GF-D8 (cell line): ENCODE results near the gene COPZ2.
A peak's percentile ranks its signal among the peaks of the same experiment; 100 is the strongest.
"Not testable (repeated sequence)": the region's sequence is repeated elsewhere in the genome, so short reads cannot be mapped to it uniquely, and the experiment has no call there.

Source experiments
- DNase-seq: peaks from one replicate; lab custom pipeline; 2025; lab: John Stamatoyannopoulos, UW

The COPZ2 gene

DNA sequence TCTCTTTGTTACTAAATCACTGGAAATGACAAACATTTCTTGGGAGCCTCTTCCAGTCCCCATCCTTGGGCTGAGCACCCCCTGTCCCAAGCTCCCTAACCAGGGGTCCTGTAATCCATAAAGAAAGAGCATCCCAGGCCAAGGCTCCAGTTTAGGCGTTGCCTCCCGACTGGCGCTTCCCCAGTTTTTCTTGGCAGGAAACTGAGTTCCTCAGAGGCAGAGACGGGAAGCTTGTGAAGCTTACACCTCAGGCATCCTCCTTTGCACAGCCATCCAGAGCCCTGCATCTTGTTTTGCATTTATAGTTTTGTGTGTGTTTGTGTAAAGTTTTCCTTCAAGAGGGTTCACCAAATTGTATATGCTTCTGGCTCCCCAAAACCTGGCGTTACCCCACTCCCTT lies 7.1 kb downstream of the COPZ2 start:
- DNase-seq, result no peak

DNA sequence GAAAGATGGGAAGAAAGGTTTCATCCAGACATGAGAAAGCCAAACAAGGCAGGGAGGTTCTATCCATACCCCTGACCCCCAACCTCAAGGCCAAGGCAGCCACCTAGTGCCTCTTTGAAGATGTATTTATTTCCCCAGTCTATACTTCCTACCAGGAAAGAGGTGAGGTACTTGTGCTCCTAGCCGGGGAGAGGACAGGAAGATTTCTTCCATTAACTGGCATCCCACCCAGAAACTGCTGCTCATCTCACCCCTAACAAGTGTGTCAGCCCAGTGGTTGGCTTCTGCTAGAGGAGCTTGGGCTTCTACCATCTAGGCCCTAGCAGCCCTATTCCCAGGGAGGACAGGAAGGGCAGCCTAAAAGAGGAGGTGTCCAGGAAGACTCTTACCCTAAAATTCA lies 8.9 kb downstream of the COPZ2 start:
- DNase-seq, result no peak

DNA sequence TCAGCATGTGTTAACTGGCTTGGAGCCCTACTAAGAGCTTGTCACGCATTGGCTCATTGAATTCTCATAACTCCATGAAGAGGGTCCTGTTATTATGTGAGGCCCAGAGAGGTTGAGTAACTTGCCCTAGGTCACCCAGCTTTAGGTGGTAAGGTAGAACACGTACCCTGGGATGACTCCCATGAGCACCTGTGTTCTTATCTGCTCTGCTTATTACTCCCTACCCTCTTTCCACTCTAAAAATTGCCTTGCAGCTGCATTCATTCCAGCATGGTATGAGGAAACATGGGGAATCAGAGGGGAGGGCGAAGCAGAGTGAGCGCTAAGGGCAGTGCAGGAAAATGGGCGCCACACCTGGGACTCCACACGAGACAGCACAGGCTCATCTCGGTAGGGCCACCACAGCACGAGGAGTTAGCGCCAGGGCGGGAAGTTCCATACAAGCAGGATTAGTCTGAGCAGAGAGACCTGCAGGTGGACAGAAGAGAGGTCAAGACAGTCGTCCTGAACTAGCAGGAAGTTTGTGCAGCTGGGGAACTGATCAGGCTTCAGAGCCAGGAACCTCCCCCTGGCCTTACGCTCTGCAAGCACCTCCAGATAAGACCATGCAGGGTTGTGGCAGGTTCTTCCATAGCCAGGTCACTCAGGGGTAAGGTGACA lies 10.1 kb downstream of the COPZ2 start:
- DNase-seq, result no peak

DNA sequence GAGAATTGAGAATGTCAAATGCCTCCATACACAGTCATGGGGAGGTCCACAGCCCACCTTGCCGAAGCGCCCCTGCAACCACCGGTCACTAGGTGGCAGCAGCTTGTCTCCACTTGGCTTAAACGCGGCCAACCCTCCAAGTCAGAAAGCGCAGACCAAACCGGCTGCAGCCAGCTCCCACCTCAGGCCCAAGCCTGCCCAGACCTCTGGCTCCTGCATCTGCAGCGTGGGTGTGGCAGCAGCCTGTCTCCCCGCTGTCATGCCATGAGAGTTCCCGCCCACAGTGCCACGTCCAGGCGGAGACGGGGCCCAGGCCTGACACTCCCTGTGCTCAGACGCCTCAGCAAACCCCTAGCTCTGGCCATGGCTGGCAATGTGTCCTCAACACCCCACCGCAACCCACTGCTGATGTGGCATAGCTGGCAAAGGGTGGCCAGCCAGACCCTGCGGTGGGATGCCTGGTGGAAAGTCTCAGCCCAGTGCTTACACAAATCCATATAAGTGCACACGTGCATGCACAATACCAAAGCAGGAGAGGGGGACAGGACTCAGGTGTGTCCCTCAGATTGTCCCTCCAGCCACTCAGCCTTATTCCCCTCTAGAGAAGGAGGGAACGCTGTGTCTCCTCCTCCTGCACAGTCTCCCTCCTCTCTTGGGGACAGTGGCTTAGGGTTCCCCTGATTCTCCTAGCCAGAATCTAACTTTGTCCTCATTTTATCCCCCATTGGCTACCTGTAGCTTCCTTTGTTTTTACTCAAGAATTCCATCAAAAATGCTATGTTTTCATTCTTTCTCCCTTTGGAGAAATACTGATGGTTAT lies 10.9 kb downstream of the COPZ2 start:
- peak; percentile 18 for DNase-seq

GRCh38 chr17:48025904-48026501 lies 11.6 kb downstream of the COPZ2 start:
- no peak for DNase-seq

DNA sequence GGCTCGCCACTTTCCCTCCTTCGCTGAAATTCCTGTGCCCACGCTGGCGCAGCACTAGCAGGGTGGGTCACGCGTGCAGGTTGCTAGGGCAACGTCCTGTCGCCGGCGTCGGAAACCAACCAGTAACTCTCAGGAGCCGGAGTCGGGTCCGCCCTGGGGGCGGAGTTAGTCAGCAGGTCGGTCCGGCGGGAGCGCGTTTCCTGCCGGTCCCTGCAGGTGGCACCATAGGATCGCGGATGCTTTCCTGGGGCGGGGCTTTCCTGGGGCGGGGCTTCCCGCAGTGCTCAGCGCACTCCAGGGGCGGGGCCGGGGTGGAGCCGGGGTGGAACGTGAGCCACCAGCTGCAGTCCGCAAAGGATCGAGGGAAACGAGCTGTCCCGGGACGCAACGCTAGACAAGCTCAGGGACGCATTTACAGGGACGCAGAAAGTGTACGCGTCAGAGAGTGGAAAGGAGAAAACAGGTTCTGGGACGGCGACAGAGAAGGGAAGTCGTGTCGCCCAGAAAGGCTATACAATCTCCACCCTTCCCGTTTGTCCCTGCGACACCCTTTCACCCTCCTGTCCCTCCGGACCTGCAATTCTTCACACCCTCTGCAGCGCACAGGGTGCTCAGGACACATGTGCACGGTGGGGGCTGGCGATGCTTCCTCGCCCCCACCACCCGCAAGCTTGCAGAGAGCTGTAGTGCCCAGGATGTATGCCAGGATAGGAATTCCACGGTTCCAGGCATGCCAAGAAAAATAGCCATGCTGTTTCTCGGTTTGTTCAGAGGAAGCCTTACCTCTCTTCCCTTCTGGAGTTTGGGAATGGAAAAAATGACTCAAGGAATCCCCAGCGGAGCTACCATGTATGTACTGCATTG lies 12.3 kb downstream of the COPZ2 start:
- peak; percentile 89 for DNase-seq

- no peak for DNase-seq
These were observed 13.2 kb downstream of the COPZ2 start for GRCh38 chr17:48024149-48025039.

- DNase-seq, result peak; percentile 34
These were observed 14.0 kb downstream of the COPZ2 start for GRCh38 chr17:48023400-48024148.

- DNase-seq, result no peak
These were observed 14.7 kb downstream of the COPZ2 start for GRCh38 chr17:48022901-48023300.

GRCh38 chr17:48021934-48022333 lies 15.7 kb downstream of the COPZ2 start:
- DNase-seq, result peak; percentile 70

GRCh38 chr17:48017817-48018158 lies 19.8 kb downstream of the COPZ2 start:
- not testable (repeated sequence) for DNase-seq

- DNase-seq, result no peak
These were observed 21.5 kb downstream of the COPZ2 start for GRCh38 chr17:48016112-48016511.

- DNase-seq, result no peak
These were observed 22.9 kb downstream of the COPZ2 start for GRCh38 chr17:48014595-48015111.

DNA sequence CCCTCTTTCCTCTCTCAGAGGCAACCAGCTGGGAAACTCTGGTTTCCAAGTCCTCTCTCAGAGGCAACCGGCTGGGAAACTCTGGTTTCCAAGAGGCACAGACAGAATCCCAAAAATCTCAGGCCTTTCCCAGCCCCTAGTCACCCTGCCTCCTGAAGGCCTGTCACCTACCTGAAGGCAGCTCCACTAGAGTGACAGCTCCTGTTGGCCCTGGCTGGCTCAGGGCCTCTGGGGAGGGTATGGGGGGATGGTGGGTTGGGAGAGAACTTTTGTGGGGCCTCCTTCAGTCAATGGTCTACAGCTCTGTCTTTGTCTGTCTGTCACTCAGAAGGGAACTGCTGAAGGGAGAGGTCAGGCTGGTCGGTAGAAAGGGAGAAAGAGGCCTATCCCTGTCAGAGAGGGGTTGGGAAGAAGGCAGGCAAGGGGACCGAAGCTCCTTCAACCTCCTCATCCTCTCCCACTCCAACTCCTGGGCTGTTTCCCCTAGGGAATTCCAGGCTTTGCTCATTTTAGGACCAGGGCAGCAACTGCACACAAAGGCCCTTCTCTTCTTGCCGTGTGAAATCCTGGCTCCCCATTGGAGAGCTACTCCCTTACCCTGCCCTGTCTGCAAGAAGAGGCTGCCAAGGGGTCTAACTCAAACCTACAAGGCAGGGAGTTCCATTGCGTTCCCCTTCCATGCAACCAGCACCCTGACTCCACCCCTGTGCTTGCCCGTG lies 23.6 kb downstream of the COPZ2 start:
- no peak for DNase-seq

- DNase-seq, result no peak
These were observed 24.9 kb downstream of the COPZ2 start for GRCh38 chr17:48012654-48013053.

GRCh38 chr17:48012151-48012520 lies 25.5 kb downstream of the COPZ2 start:
- no peak for DNase-seq

DNA sequence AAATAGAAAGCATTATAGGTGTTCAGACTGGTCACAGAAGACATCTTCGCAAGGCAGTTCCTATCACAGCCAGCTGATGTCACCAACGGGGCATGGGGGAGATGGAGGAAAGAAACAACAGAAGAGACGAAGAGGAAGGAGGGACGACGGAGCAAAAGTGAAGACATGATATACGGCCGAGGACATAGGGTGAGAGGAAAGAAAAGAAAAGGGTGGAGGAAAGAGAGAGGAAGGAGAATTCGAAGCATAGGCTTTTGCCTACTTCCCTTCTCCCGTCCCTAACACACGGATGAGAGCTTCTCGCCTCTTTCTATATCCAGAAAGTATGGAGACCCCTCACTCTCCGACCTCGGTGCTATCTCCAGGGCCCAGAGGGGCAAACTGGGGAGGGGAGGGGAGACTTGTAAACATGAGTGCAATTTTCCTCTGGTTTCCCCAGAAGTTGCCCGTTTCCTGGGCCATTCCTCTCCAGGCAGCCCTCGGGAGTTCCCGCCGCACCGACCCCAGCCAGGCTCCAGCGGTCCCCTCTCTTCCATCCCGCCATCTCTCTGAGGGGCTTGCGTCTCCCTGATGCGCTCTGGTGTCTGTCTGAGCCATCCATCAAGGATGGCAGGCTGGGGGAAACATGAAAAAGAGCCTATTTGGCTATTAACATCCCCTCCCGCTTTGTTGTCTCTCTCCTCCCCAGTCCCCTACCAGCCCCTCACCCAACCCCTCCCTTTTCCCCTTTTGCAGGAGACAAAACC lies 26.0 kb downstream of the COPZ2 start:
- DNase-seq, result no peak

GRCh38 chr17:48010193-48010592 lies 27.4 kb downstream of the COPZ2 start:
- DNase-seq, result no peak
